Measurements from ENCODE around the gene RYR2.

The RYR2 gene

DNA sequence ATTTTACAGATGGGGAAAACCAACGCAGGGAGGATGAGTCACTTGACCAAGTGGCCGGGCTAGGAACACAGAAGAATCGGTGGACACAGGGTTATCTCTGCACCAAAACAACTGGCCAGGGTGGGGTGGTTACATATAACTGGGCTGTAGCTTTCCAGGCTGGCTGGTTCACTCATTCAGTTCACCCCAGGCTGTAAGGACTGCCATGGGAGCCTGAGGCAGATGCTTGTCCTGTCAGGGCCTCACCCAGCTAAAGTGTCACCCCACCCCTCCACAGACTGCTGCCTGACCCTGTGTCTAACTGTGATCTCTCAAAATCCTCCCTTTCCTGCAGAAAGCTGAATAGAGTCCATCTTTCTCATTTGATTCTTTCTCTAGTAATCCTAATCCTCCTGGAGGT lies 387.3 kb downstream of the RYR2 start:
- peak; percentile 8 for DNase-seq (ENCODE audit: low read depth, low spot score)

- DNase-seq (ENCODE audit: low read depth, low spot score), result no peak
These were observed 389.5 kb downstream of the RYR2 start for GRCh38 chr1:237431448-237431847.

DNA sequence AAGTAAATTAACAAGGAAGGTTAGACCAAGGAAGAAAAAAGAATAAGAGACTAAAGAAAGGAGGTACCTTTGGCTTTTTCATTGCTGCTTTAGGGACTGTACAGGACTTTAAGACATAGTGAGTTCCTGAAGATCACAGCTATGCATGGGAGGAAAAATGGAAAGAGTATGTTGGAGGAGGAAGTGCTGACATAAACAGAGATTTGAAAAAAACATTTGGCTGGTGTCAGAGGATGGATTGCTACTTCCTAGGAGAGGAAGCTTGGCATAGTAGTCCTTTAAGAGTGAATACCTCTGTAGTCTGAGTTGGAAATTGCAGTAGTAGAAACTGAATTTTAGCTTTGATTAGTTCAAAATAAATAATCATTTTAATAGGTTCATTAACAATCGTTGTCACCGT lies 398.4 kb downstream of the RYR2 start:
- DNase-seq (ENCODE audit: low read depth, low spot score), result no peak

DNA sequence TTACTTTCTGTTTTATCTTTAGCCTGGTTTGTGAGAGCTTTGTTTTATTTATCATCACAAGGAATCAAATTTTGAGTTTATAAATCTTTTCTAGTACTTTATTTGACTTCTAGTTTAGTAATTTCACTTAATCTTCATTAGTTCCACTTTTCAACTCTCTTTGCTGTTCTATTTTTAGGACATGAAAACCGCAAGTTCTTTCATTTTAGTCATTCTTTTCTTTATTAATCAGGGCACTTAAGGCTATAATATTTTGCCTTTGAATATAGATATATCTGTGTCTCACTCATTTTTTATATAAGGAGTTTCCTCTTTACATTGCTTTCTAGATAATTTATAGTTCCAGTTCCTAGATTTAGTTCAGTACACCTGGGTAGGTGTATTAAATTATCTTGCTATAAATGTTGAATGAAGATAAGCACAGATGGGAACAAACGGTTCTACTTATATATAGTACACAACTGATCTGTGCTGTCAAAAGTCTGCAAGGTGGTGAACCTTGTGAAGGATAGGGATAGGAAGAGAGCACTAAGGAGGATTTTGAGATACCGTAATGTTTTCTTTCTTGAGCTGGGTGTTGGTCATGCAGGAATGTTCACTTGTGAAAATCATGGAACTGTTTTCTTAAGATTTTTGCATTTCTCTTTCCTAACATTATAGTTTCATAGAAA lies 402.3 kb downstream of the RYR2 start:
- DNase-seq (ENCODE audit: low read depth, low spot score), result no peak

DNA sequence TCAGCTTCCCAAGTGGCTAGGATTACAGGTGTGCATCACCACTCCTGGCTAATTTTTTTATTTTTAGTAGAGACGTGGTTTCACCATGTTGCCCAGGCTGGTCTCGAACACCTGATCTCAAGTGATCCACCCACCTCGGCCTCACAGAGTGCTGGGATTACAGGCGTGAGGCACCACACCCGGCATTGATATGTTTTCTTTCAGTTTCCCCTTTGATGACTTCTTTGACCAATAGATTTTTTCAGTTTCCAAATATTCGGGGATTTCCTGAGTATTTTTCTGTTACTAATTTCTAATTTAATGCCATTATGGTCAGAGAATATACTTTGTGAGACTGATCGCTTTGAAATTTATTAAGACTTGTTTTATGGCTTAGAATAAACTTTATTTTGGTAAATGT lies 406.1 kb downstream of the RYR2 start:
- no peak for DNase-seq (ENCODE audit: low read depth, low spot score)

GRCh38 chr1:237457573-237457972 lies 415.6 kb downstream of the RYR2 start:
- no peak for DNase-seq (ENCODE audit: low read depth, low spot score)

DNA sequence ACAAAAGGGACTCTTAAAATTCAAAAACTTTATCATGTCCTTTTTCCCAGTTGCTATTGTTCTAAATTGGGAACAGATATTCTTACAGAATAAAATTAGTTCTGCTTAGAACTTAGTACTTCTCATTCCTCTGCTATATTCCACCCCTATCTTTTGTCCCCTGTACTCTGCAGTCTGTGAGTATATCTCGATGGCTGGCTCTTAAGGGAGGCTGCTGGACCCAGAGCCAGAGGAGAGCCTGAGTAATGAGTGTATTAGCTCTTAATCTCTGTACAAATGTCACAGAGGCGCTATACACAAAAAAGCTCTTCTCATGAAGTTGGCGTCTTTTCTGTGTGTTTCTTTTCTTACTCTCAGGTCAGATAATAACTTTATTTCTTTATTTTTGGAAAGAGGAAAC lies 425.3 kb downstream of the RYR2 start:
- DNase-seq (ENCODE audit: low read depth, low spot score), result no peak

- DNase-seq (ENCODE audit: low read depth, low spot score), result peak; percentile 37
These were observed 428.8 kb downstream of the RYR2 start for GRCh38 chr1:237470712-237471338.

GRCh38 chr1:237471377-237471776 lies 429.4 kb downstream of the RYR2 start:
- no peak for DNase-seq (ENCODE audit: low read depth, low spot score)

GRCh38 chr1:237471956-237472355 lies 430.0 kb downstream of the RYR2 start:
- DNase-seq (ENCODE audit: low read depth, low spot score), result no peak

- no peak for DNase-seq (ENCODE audit: low read depth, low spot score)
These were observed 431.9 kb downstream of the RYR2 start for GRCh38 chr1:237473854-237474253.

GRCh38 chr1:237478082-237478481 lies 436.1 kb downstream of the RYR2 start:
- no peak for DNase-seq (ENCODE audit: low read depth, low spot score)

DNA sequence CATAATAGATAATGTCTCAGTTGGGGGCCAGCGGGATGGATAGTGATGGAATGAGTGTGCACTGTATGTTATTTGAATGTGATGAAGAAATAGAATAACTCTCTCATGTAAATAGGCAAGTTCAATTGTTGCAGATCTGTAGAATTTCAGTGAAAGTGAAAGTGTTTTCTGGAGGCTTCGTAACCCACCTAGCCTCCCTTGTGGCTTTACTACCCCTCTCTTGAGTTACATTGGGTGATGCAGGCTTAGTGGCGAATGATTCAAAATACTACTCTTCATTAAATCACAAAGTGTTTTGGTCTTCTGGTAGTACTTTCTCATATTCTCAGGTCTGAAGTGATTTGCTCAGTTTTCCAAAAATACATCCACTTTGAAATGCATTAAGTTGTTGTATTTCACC lies 436.9 kb downstream of the RYR2 start:
- DNase-seq (ENCODE audit: low read depth, low spot score), result no peak

GRCh38 chr1:237482777-237483176 lies 440.8 kb downstream of the RYR2 start:
- DNase-seq (ENCODE audit: low read depth, low spot score), result no peak

DNA sequence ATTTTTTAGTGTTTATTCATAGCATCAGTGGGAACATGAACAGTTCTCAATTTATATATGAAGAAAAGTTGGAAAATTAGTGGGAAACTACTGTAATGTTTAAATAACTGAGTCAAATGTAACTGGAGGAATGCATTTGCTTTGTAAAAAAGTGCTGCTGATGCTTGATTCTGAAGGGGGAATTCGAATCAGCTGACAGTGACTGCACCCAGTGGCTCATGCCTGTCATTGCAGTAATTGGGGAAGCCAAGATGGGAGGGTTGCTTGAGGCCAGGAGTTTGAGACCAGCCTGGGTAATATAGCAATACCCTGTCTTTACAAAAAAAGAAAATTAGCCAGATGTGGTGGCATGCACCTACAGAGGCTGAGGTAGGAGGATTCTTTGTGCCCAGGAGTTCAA lies 450.4 kb downstream of the RYR2 start:
- DNase-seq (ENCODE audit: low read depth, low spot score), result peak; percentile 8

DNA sequence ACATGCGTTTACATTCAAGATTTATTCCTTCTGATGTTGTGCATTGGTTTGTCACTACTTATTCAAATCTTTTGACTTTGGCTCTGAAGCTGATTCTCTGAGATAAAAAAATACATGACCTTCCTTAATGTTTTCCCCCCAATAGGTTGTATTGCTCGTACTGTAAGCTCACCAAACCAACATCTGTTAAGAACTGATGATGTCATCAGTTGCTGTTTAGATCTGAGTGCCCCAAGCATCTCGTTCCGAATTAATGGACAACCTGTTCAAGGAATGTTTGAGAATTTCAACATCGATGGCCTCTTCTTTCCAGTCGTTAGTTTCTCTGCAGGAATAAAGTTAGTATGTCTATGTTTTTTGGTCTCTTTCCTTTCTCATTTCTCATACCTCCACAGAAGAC lies 458.6 kb downstream of the RYR2 start:
- no peak for DNase-seq (ENCODE audit: low read depth, low spot score)

DNA sequence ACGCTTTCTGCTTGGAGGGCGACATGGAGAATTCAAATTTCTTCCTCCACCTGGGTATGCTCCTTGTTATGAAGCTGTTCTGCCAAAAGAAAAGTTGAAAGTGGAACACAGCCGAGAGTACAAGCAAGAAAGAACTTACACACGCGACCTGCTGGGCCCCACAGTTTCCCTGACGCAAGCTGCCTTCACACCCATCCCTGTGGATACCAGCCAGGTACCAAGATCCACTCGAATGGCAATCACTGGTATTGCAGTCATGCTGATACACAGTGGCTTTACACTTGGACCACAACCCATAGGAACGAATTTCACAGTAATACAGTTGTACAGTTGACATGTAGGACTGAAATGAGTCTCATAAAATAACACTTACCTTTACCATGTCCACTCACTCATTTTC lies 461.3 kb downstream of the RYR2 start:
- DNase-seq (ENCODE audit: low read depth, low spot score), result no peak

GRCh38 chr1:237507005-237507404 lies 465.0 kb downstream of the RYR2 start:
- no peak for DNase-seq (ENCODE audit: low read depth, low spot score)

DNA sequence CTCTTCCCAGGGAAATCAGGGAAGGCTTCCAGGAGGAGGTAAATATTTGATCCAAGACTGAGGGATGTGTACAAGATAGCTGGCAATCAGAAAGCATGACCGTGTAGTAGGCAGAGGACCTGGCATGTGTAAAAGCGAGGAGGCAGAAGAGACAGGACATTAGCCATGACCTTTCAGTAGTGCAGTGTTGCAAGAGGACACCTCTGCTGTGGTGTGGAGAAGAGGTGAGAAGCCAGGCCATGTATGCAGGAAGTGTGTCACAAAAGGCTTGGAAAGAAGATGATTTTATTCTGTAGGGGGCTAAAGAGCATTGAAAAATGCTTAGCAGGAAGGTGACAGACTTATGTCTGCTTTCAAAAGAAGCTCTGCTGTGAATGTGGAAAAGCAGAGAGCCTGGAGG lies 467.8 kb downstream of the RYR2 start:
- no peak for DNase-seq (ENCODE audit: low read depth, low spot score)

GRCh38 chr1:237525102-237525501 lies 483.1 kb downstream of the RYR2 start:
- DNase-seq (ENCODE audit: low read depth, low spot score), result no peak

DNA sequence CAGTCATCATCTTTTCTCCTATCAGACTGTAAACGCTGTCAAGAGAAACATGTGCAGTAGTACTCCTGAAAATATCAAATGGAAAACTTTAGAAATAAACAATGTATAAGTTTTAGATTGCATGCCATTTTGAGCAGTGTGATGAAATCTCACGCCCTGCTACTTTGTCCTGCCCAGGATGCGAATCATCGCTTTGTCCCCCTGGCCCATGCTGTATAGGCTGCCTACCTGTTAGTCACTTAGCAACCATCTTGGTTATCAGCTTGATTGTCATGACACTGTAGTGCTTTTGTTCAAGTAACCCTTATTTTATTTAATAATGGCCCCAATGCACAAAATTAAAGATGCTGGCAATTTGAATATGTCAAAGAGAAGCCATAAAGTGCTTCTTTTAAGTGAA lies 485.8 kb downstream of the RYR2 start:
- no peak for DNase-seq (ENCODE audit: low read depth, low spot score)

DNA sequence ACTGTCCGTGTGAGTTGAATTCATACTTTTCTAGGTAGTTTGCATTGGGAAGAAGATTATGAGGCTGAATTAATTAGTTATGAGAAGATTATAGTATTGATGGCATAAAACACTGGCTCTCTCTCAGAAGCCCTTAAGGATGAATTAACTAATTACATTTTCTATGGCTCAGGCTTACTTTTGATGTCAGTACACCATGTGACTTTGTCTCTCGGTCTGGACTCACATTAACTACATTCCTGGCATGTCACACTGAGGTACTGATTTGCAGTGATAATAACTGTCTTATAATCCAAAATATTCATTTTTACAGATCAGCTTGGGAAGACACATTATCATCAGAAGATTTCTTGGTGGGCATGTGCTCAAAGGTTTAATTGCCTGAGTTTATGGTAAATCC lies 486.6 kb downstream of the RYR2 start:
- DNase-seq (ENCODE audit: low read depth, low spot score), result no peak

DNA sequence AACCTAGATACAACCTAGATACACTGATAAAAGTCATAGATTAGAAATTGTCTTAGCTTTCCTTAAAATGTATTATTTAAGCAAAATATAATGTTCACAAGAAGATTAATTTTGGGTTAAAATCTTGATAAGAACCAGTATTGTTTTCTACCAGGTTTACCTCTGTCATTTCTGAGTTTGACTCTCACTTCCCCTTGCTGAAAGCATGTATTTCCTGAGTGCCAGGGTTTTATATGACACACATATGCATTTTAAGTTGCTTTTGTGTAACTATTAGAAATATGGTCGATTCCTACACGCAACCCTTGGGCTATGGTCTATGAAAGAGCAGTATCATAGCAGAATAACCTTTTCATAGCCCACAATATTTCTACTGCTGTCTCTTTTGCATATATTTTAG lies 497.1 kb downstream of the RYR2 start:
- no peak for DNase-seq (ENCODE audit: low read depth, low spot score)

Data from ELF-1 (cell line).